ENCODE data around the gene SERF2.

The SERF2 gene

GRCh38 chr15:43808435-43808950 is 16.4 kb downstream of the SERF2 start:
- TF ChIP-seq GATA2 (IDR thresholded peaks at IDR 0.05; ENCODE audit: low read depth, low read length): no peak
- TF ChIP-seq GATA3 (IDR thresholded peaks at IDR 0.05; ENCODE audit: low read depth, low read length): no peak

DNA sequence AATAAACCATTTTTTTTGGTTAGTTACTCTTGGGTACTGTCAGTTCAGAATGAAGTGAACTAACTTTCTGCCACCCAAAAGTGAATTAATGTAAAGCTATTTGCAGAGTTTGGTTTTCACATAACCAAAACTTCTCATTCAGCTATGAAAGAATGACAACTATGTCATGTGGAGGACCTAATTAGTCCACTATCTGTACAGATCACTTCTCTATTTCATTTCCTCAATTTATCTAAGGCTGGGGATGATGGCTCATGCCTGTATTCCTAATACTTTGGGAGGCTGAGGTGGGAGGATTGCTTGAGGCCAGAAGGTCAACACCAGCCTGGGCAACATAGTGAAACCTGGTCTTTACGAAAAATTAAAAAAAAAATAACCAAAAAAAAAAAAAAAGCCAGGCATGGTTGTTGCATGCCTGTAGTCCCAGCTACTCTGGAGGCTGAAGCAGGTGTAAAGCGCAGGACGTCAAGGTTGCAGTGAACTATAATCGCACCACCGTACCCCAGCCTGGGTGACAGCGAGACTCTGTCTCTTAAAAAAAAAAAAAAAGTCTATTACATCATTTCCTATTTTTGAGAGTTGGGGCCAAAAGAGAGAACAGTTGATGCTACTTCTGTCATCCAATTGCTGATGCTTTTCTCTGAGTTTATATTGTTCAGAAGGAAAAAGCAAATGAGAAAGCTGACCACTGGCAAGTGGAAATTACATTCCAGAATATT is 17.0 kb downstream of the SERF2 start:
- TF ChIP-seq GATA2 (IDR thresholded peaks at IDR 0.05; ENCODE audit: low read depth, low read length): no peak
- TF ChIP-seq GATA3 (IDR thresholded peaks at IDR 0.05; ENCODE audit: low read depth, low read length): no peak

DNA sequence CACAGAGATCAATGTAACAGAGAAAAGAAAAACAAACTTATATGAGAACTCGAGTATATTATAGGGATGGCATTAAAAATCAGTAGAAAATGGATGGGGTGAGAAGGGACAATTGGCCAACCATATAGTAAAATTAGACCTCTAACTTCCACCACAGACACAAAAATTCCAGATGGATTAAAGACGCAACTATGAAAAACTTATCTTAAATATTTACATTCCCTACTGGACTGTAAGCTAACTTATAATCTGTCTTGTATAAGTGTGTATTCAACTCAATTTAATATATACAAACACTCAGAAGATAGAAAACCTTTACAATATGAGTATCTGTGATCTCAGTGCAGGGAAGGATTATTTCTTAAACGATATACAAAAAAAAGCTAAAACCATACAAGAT is 29.4 kb downstream of the SERF2 start:
- TF ChIP-seq GATA2 (IDR thresholded peaks at IDR 0.05; ENCODE audit: low read depth, low read length) (no peak), GATA3 (IDR thresholded peaks at IDR 0.05; ENCODE audit: low read depth, low read length) (no peak)

DNA sequence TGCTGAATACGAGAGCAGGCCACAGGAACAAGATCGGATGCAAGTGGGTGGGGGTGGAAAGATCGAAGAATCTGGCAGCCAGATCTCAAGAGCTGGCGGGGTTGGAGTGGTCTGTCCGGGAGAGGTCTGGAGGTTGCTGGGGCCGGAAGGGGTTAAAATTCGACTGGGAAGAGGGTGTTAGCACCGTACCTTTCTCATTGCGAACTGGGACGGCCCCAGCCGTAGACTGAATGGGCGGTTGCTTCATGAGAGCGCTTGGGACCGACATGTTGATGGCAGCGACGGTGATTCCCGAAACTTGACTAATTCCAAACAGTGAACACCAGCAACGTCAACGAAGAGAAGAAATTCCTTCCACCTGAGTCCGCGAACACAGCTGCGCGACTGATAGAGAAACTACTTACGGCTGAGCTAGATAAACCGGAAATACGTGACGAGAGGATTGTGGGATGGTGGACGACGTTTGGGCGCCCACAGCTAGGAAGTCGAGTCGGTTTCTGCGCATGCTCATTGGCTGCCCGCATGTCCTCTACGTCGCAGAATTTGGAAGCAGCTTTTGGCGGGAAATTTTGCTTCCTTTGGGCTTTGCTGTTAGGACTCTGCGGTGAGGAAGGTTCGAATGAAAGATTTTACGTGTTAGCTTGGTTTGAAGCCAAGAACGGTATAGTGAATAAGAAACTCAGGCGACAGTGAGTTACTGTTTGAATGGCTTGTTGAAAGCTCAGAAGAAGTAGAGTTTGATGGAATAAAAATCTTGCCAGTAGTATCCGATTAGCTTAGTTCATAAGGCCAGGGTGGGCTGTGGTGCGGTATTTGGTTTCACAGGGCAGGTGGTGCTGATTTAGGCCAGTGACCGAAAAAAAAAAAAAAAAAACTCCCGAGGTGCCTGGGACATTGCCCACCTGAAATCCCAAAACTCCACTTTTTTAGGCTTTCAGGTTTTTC is 32.5 kb downstream of the SERF2 start, which contains the start of gene MFAP1:
TSS of gene MFAP1 (minus strand) at position 389 of the 945 bp plus-strand sequence. CDS start at position 268, 121 bp downstream.
- no peak for TF ChIP-seq GATA3 (IDR thresholded peaks at IDR 0.05; ENCODE audit: low read depth, low read length)
- no peak for TF ChIP-seq GATA2 (IDR thresholded peaks at IDR 0.05; ENCODE audit: low read depth, low read length)

GRCh38 chr15:43826029-43826507 is 33.9 kb downstream of the SERF2 start:
- TF ChIP-seq GATA2 (IDR thresholded peaks at IDR 0.05; ENCODE audit: low read depth, low read length) (no peak), GATA3 (IDR thresholded peaks at IDR 0.05; ENCODE audit: low read depth, low read length) (no peak)

DNA sequence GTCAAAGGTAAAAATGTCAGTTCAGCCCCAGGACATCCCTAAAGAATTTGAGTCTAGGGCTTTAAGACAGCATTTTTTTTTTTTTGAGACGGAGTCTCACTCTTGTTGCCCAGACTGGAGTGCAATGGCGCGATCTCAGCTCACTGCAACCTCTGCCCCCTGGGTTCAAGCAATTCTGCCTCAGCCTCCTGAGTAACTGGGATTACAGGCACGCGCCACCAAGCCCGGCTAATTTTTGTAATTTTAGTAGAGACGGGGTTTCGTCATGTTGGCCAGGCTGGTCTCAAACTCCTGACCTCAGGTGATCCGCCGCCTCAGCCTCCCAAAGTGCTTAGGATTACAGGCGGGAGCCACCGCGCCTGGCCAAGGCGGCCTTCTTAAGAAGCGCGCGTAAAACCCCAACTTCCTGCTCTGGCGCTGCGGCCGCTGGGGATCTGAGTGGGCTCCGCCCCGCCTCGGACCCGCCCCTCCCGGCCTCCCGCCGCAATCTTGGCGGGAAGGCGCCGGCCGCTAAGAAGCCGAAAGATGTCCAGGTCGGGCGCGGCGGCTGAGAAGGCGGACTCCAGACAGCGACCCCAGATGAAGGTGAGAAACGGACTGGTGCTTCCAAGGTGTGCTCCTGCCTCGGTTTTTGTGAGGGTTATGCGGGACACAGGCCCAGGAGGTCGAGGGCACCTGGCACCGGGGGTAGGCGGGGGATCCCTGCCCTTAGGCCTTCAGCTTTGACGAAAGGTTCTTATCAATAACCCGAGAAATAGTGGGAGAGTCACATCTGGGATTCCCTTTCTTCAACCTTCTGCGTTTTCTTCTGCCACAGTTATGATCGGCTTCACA is 34.6 kb downstream of the SERF2 start, which contains the start of gene WDR76:
TSS of gene WDR76 (plus strand) at position 495 of the 834 bp plus-strand sequence. CDS start at position 526, 31 bp downstream.
- TF ChIP-seq GATA3 (IDR thresholded peaks at IDR 0.05; ENCODE audit: low read depth, low read length): no peak
- no peak for TF ChIP-seq GATA2 (IDR thresholded peaks at IDR 0.05; ENCODE audit: low read depth, low read length)

GRCh38 chr15:43828061-43828657 is 36.0 kb downstream of the SERF2 start:
- TF ChIP-seq GATA2 (IDR thresholded peaks at IDR 0.05; ENCODE audit: low read depth, low read length) (no peak), GATA3 (IDR thresholded peaks at IDR 0.05; ENCODE audit: low read depth, low read length) (no peak)

DNA sequence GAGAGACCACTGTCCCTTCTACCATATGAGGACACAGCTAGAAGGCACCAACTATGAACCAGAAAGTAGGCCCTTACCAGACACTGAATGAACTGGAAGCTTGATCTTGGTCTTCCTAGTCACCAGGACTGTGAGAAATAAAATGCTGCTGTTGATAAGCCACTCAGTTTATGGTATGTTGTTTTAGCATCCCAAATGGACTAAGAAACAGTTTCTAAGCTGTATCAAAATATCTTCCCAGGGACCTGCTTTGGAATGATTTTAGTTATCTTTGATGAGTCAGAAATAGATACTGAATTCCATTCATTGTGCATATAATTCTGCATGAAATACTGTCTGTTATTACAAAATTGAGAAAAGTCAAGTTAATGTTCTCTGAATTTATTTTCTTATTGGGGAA is 53.3 kb downstream of the SERF2 start:
- no peak for TF ChIP-seq GATA3 (IDR thresholded peaks at IDR 0.05; ENCODE audit: low read depth, low read length)
- TF ChIP-seq GATA2 (IDR thresholded peaks at IDR 0.05; ENCODE audit: low read depth, low read length): no peak

Data from SH-SY5Y (cell line).